SK-N-SH treated with all-trans-retinoic acid at 6 μM for 48 hours (cell line): ENCODE results near the gene NCAM2.

Experiments
- ATAC-seq: fragments of 200-7000 bp; cut with Tn5 transposase; 3 replicates; pipeline ENCODE4 v1.9.1; 2020; ENCODE audit warnings: mild to moderate bottlenecking, moderate library complexity
- BACH2 ChIP-seq: fragments of 250-450 bp; sonication (Bioruptor Pico); IDR thresholded peaks from 2 replicates; pipeline ENCODE4 v1.9.0; 2021; ENCODE audit warnings: mild to moderate bottlenecking, borderline replicate concordance
- CREB5 ChIP-seq: fragments of 250-450 bp; sonication (Bioruptor Pico); IDR thresholded peaks from 2 replicates; pipeline ENCODE4 v1.5.1; 2020; ENCODE audit warnings: low read depth, mild to moderate bottlenecking, moderate library complexity
- CSRNP3 ChIP-seq: fragments of 250-450 bp; sonication (Bioruptor Pico); IDR thresholded peaks from 2 replicates; pipeline ENCODE4 v1.5.1; 2021; ENCODE audit warnings: mild to moderate bottlenecking, moderate library complexity
- ESRRG ChIP-seq: fragments of 250-450 bp; sonication (Bioruptor Pico); IDR thresholded peaks from 2 replicates; pipeline ENCODE4 v1.6.1; 2021; ENCODE audit warnings: mild to moderate bottlenecking
- GLIS3 ChIP-seq: fragments of 250-450 bp; sonication (Bioruptor Pico); IDR thresholded peaks from 2 replicates; pipeline ENCODE4 v1.5.0; 2020; ENCODE audit warnings: mild to moderate bottlenecking, moderate library complexity
- ISL1 ChIP-seq: fragments of 250-450 bp; sonication (Bioruptor Pico); IDR thresholded peaks from 2 replicates; pipeline ENCODE4 v2.1.2; 2022; ENCODE audit warnings: mild to moderate bottlenecking, moderate library complexity
- OSR1 ChIP-seq: fragments of 250-450 bp; sonication (Bioruptor Pico); IDR thresholded peaks from 2 replicates; pipeline ENCODE4 v1.8.0; 2022; ENCODE audit warnings: moderate library complexity, mild to moderate bottlenecking, inconsistent platforms
- PATZ1 ChIP-seq: fragments of 250-450 bp; sonication (Bioruptor Pico); IDR thresholded peaks from 2 replicates; pipeline ENCODE4 v1.8.0; 2020; ENCODE audit warnings: mild to moderate bottlenecking, moderate library complexity, borderline replicate concordance
- PPARA ChIP-seq: fragments of 250-450 bp; sonication (Bioruptor Pico); IDR thresholded peaks from 2 replicates; pipeline ENCODE4 v1.5.0; 2020; ENCODE audit warnings: mild to moderate bottlenecking, borderline replicate concordance
- RARB ChIP-seq: fragments of 250-450 bp; sonication (Bioruptor Pico); IDR thresholded peaks from 2 replicates; pipeline ENCODE4 v1.8.0; 2021; ENCODE audit warnings: mild to moderate bottlenecking, moderate library complexity
- SNAI2 ChIP-seq: fragments of 250-450 bp; sonication (Bioruptor Pico); IDR thresholded peaks from 2 replicates; pipeline ENCODE4 v1.5.0; 2020; ENCODE audit warnings: mild to moderate bottlenecking, moderate library complexity
- TCF4 ChIP-seq: fragments of 250-450 bp; sonication (Bioruptor Pico); IDR thresholded peaks from 2 replicates; pipeline ENCODE4 v1.8.0; 2021; ENCODE audit warnings: mild to moderate bottlenecking, moderate library complexity, borderline replicate concordance
- TOX ChIP-seq: fragments of 250-450 bp; sonication (Bioruptor Pico); IDR thresholded peaks from 2 replicates; pipeline ENCODE4 v1.8.0; 2021; ENCODE audit warnings: mild to moderate bottlenecking, moderate library complexity, borderline replicate concordance
- TSHZ2 ChIP-seq: fragments of 250-450 bp; sonication (Bioruptor Pico); IDR thresholded peaks from 2 replicates; pipeline ENCODE4 v1.5.0; 2020; ENCODE audit warnings: mild to moderate bottlenecking, moderate library complexity
- ZC3H10 ChIP-seq: fragments of 250-450 bp; sonication (Bioruptor Pico); IDR thresholded peaks from 2 replicates; pipeline ENCODE4 v1.5.1; 2021; ENCODE audit warnings: mild to moderate bottlenecking, moderate library complexity
- ZFP30 ChIP-seq: fragments of 450-650 bp; formaldehyde crosslinking; IDR thresholded peaks from 2 replicates; pipeline ENCODE4 v1.5.0; 2022; ENCODE audit warnings: mild to moderate bottlenecking, moderate library complexity
- ZNF565 ChIP-seq: fragments of 450-650 bp; formaldehyde crosslinking; conservative IDR thresholded peaks from 2 replicates; pipeline ENCODE4 v1.5.0; 2020; ENCODE audit warnings: low read depth, mild to moderate bottlenecking, moderate library complexity
- ZNF8 ChIP-seq: fragments of 450-650 bp; formaldehyde crosslinking; IDR thresholded peaks from 2 replicates; pipeline ENCODE4 v1.5.0; 2020; ENCODE audit warnings: mild to moderate bottlenecking, moderate library complexity

Gene NCAM2

GRCh38 chr21:21018821-21019220 is 20.6 kb downstream of the NCAM2 start:
- no peak for ATAC-seq
- TF ChIP-seq ESRRG (CRISPR knock-in tag) (no peak), TOX (CRISPR knock-in tag) (no peak), SNAI2 (CRISPR knock-in tag) (no peak), ZFP30 (no peak), ISL1 (CRISPR knock-in tag) (no peak), GLIS3 (CRISPR knock-in tag) (no peak), CSRNP3 (CRISPR knock-in tag) (no peak), PATZ1 (CRISPR knock-in tag) (no peak)
- TF ChIP-seq, all 23 proteins: peak for 0

- TF ChIP-seq ISL1 (CRISPR knock-in tag) (peak; percentile 23; the same call in 1 of the 2 replicates), PATZ1 (CRISPR knock-in tag) (no peak), OSR1 (CRISPR knock-in tag) (no peak)
- ATAC-seq: no peak
Observed at GRCh38 chr21:21019681-21020080, 21.5 kb downstream of the NCAM2 start.

- no peak for ATAC-seq
- no peak for TF ChIP-seq ZFP30
- no peak for TF ChIP-seq BACH2 (CRISPR knock-in tag)
- no peak for TF ChIP-seq CSRNP3 (CRISPR knock-in tag)
- TF ChIP-seq ESRRG (CRISPR knock-in tag): no peak
Observed at GRCh38 chr21:21025742-21026141, 27.5 kb downstream of the NCAM2 start.

- TF ChIP-seq TSHZ2 (no peak), BACH2 (CRISPR knock-in tag) (no peak), ZC3H10 (no peak), ZNF565 (no peak), CREB5 (CRISPR knock-in tag) (no peak), GLIS3 (CRISPR knock-in tag) (no peak), PPARA (CRISPR knock-in tag) (no peak), ZNF8 (CRISPR knock-in tag) (no peak), ESRRG (CRISPR knock-in tag) (no peak), TCF4 (no peak), SNAI2 (CRISPR knock-in tag) (no peak), RARB (CRISPR knock-in tag) (no peak), PATZ1 (CRISPR knock-in tag) (no peak), ISL1 (CRISPR knock-in tag) (no peak)
- no peak for ATAC-seq
Observed at GRCh38 chr21:21028275-21028820, 30.1 kb downstream of the NCAM2 start.
